IMR-90 (cell line): ENCODE data around the gene CDK8. TPM values are rescaled to one million over a fixed set of nuclear protein-coding genes. Genes with fewer than 3 reads are reported as not detected.

Experiments used
- ATAC-seq: fragments of 200-7000 bp; cut with Tn5 transposase; 2 replicates; pipeline ENCODE4 v1.9.1; 2020; ENCODE audit warnings: low read depth, mild to moderate bottlenecking, moderate library complexity
- BruUV-seq: library from RNA; stranded (reverse); fragments of 400-500 nt; replicated peaks from 2 replicates; lab custom pipeline; 2021; lab: Mats Ljungman, UMichigan
- CTCF ChIA-PET: fragments of 300-600 bp; formaldehyde crosslinking; extraction: SDS; loops from one replicate; lab custom pipeline; 2021; ENCODE audit warnings: antibody characterized with exemption; lab: Yijun Ruan, JAX
- POLR2A ChIA-PET: fragments of 300-600 bp; sonication (Branson Sonifier 250); formaldehyde crosslinking; loops from one replicate; lab custom pipeline; 2022; ENCODE audit warnings: antibody characterized with exemption; ENCODE audit not compliant: unreplicated experiment; lab: Charles Lee
- DNase-seq: peaks from one replicate; pipeline ENCODE4 v3.0.0; 2013
- H2AFZ ChIP-seq: replicated peaks from 2 replicates; pipeline ENCODE3; 2013; ENCODE audit warnings: low read length, mild to moderate bottlenecking; ENCODE audit not compliant: poor library complexity
- H2AK5ac ChIP-seq: 2 replicates; pipeline ENCODE4 v1.6.1; 2013; ENCODE audit warnings: low read depth, low read length, inconsistent platforms
- H2AK9ac ChIP-seq: replicated peaks from 2 replicates; pipeline ENCODE3; 2013; ENCODE audit warnings: mild to moderate bottlenecking, low read depth, low read length, moderate library complexity; ENCODE audit not compliant: poor library complexity
- H2BK120ac ChIP-seq: 2 replicates; pipeline ENCODE4 v1.6.1; 2013; ENCODE audit warnings: low read depth, low read length, inconsistent platforms
- H2BK15ac ChIP-seq: 3 replicates; pipeline ENCODE4 v1.6.1; 2013; ENCODE audit warnings: low read depth, low read length, inconsistent platforms
- H2BK20ac ChIP-seq: 2 replicates; pipeline ENCODE4 v1.6.1; 2013; ENCODE audit warnings: low read depth, mild to moderate bottlenecking, inconsistent platforms, low read length, moderate library complexity
- H2BK5ac ChIP-seq: 2 replicates; pipeline ENCODE4 v1.6.1; 2013; ENCODE audit warnings: mild to moderate bottlenecking, low read depth, low read length, inconsistent platforms; ENCODE audit not compliant: poor library complexity, severe bottlenecking
- H3K14ac ChIP-seq: replicated peaks from 2 replicates; pipeline ENCODE4 v1.6.1; 2013; ENCODE audit warnings: low read depth, low read length, inconsistent platforms
- H3K18ac ChIP-seq: 2 replicates; pipeline ENCODE4 v1.6.1; 2013; ENCODE audit warnings: low read depth, low read length, control low read depth
- H3K23ac ChIP-seq: 2 replicates; pipeline ENCODE4 v1.6.1; 2013; ENCODE audit warnings: low read depth, low read length, inconsistent platforms
- H3K27ac ChIP-seq: 2 replicates; pipeline ENCODE4 v1.5.1; 2013; ENCODE audit warnings: mild to moderate bottlenecking, control low read depth, low read length; ENCODE audit not compliant: insufficient read depth
- H3K27me3 ChIP-seq: 2 replicates; pipeline ENCODE4 v1.6.1; 2013; ENCODE audit warnings: low read length; ENCODE audit not compliant: control insufficient read depth, insufficient read depth
- H3K36me3 ChIP-seq: 2 replicates; pipeline ENCODE4 v1.6.1; 2013; ENCODE audit warnings: low read length, mixed read lengths; ENCODE audit not compliant: control insufficient read depth, insufficient read depth
- H3K4ac ChIP-seq: 2 replicates; pipeline ENCODE4 v1.6.1; 2013; ENCODE audit warnings: low read depth, low read length, inconsistent platforms
- H3K4me1 ChIP-seq: 2 replicates; pipeline ENCODE4 v1.6.1; 2013; ENCODE audit warnings: low read length, mixed read lengths; ENCODE audit not compliant: control insufficient read depth, insufficient read depth
- H3K4me2 ChIP-seq: 2 replicates; pipeline ENCODE4 v1.6.1; 2013; ENCODE audit warnings: low read depth, mild to moderate bottlenecking, control low read depth, low read length, moderate library complexity
- H3K4me3 ChIP-seq: 2 replicates; pipeline ENCODE4 v1.5.1; 2013; ENCODE audit warnings: low read depth, mild to moderate bottlenecking, control low read depth, low read length, moderate library complexity; ENCODE audit not compliant: insufficient read depth
- H3K56ac ChIP-seq: 2 replicates; pipeline ENCODE4 v1.6.1; 2013; ENCODE audit warnings: low read length, inconsistent platforms; ENCODE audit not compliant: insufficient read depth; ENCODE audit errors: extremely low read depth
- H3K79me1 ChIP-seq, 2 experiments: 2 replicates each; pipeline ENCODE4 v1.6.1; 2013; ENCODE audit warnings: low read length in 2 of 2, inconsistent platforms in 1 of 2, low read depth in 1 of 2
- H3K9ac ChIP-seq: 2 replicates; pipeline ENCODE4 v1.6.1; 2013; ENCODE audit warnings: low read depth, low read length, control low read depth
- H3K9me1 ChIP-seq: 2 replicates; pipeline ENCODE4 v1.6.1; 2013; ENCODE audit warnings: low read length, inconsistent platforms; ENCODE audit not compliant: insufficient read depth
- H3K9me3 ChIP-seq: 2 replicates; pipeline ENCODE4 v1.6.1; 2013; ENCODE audit warnings: low read length; ENCODE audit not compliant: control insufficient read depth, insufficient read depth
- H4K20me1 ChIP-seq: 2 replicates; pipeline ENCODE4 v1.6.1; 2013; ENCODE audit warnings: low read length, inconsistent platforms; ENCODE audit not compliant: insufficient read depth
- H4K5ac ChIP-seq: 2 replicates; pipeline ENCODE4 v1.6.1; 2013; ENCODE audit warnings: mild to moderate bottlenecking, low read depth, low read length, control low read depth
- H4K8ac ChIP-seq, 2 experiments: 2 replicates each; pipeline ENCODE4 v1.6.1; 2013; ENCODE audit warnings: low read depth in 2 of 2, low read length in 2 of 2, control low read depth in 1 of 2, inconsistent platforms in 1 of 2
- H4K91ac ChIP-seq: 2 replicates; pipeline ENCODE4 v1.6.1; 2013; ENCODE audit warnings: low read depth, low read length, inconsistent platforms; ENCODE audit not compliant: insufficient read depth
- CEBPB ChIP-seq: IDR thresholded peaks from 2 replicates; pipeline ENCODE4 v1.6.1; 2012; ENCODE audit warnings: low read depth, low read length, improper control_type of control experiment
- WGBS, 2 experiments: methylation state at CpG; one replicate each; pipeline versions ENCODE4 v1.1.5 to v1.1.7; 2013; ENCODE audit warnings: missing lambda C conversion rate in 2 of 2; ENCODE audit not compliant: insufficient read length in 1 of 2; ENCODE audit errors: extremely low coverage in 2 of 2; 5-methylcytosine and 5-hydroxymethylcytosine counted together
- dilution Hi-C: fragments of 300-500 bp; cut with HindIII; formaldehyde crosslinking; loops from one replicate; pipeline ENCODE4 v1.14.3; 2018; ENCODE audit warnings: low sequenced_read_pairs; ENCODE audit not compliant: unreplicated experiment
- in situ Hi-C: fragments of 300-500 bp; cut with MboI; formaldehyde crosslinking; loops from 3 replicates; pipeline ENCODE4 v1.14.3; 2019; ENCODE audit warnings: low sequenced_read_pairs, inconsistent platforms, mixed read lengths
- intact Hi-C: fragments of 100-400 bp; cut with micrococcal nuclease; formaldehyde crosslinking; loops from 2 replicates; pipeline ENCODE4 v1.10.0; 2022
- polyA plus RNA-seq, 3 experiments: library from polyadenylated mRNA; depleted of rRNA; stranded (reverse); fragments of >200 nt; gene quantifications; 2 replicates each; pipeline ENCODE4 v1.2.3, GENCODE V29; 2012; ENCODE audit warnings: low replicate concordance in 1 of 3
- total RNA-seq: library from RNA; depleted of rRNA; stranded (reverse); fragments of >200 nt; gene quantifications from 2 replicates; pipeline ENCODE4 v1.2.3, GENCODE V29; 2012

Gene CDK8
- total and polyA plus RNA-seq, 2 of the 4 experiments (the other 2 are of a cell fraction), result 15.4 to 19.0 TPM

DNA sequence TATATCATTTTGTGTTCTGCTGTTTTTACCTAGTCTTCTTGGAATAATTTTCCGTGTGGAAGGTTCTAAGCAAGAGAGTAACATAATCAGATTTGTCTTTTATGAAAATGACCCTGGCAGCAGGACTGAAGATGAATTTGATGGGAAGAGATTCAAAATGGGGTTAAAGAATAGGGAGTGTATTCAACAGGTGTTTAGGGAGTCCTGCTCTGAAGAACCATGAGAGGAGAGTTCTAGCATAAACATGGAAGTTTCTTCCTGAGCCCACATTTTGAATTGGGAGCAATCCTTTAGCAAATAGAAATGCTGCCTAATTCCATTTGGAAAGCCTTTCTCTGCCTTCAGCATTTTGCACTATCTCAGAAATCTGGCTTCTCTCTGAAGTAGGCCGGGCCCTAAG lies 127.0 kb downstream of the CDK8 start:
- Histone ChIP-seq H2AK9ac (no peak overlapping the region), H3K9me3 (no peaks in the 10 kb centered on the region), H2BK120ac (no peak overlapping the region), H3K18ac (no peak overlapping the region), H3K4ac (no peak overlapping the region), H3K9me1 (0 out of 2 replicates have a peak, but pooled peaks cover 2% of the 10 kb centered on the region), H4K91ac (no peak overlapping the region), H4K5ac (no peak overlapping the region), H2AK5ac (no peak overlapping the region), H3K9ac (no peak overlapping the region), H3K36me3 (0 out of 2 replicates have a peak, but pooled peaks cover 3% of the 10 kb centered on the region), H3K27me3 (no peaks in the 10 kb centered on the region), H3K27ac (no peak overlapping the region), H2BK15ac (no peak overlapping the region), H3K4me3 (no peak overlapping the region), H2AFZ (no peak overlapping the region), H2BK5ac (no peak overlapping the region), H3K14ac (no peak overlapping the region), H3K56ac (no peak overlapping the region), H4K8ac (no peak overlapping the region), H2BK20ac (no peak overlapping the region), H3K23ac (no peak overlapping the region), H3K79me1 (peaks cover 0 to 5% of the 10 kb centered on the region in 2 experiments; a peak in 1 of 4 replicates), H3K4me2 (no peak overlapping the region), H4K20me1 (no peaks in the 10 kb centered on the region), H3K4me1 (0 out of 2 replicates have a peak, but pooled peaks cover 2% of the 10 kb centered on the region)
- BruUV-seq, result no TSS peak
- in situ Hi-C loops, result no loop called here
- no CpG with 5 or more reads among the region's 2 CpGs for WGBS, 2 experiments
- TF ChIP-seq CEBPB, result no peak
- ATAC-seq, result no peak
- ChIA-PET POLR2A (no interaction called here), CTCF (no interaction called here)
- no peak for DNase-seq
- dilution Hi-C loops, result no loop called here
- intact Hi-C loops, result no loop called here
